Activated CD4-positive, alpha-beta T cell treated with anti-CD3 and anti-CD28 coated beads, Interleukin-2, amount 50 U/mL, for 1 hour (primary cell): Measurements from ENCODE around the gene RNF6.

Source experiments
- DNase-seq: peaks from one replicate; pipeline ENCODE4 v3.0.0-alpha.2; 2020

The RNF6 gene

DNA sequence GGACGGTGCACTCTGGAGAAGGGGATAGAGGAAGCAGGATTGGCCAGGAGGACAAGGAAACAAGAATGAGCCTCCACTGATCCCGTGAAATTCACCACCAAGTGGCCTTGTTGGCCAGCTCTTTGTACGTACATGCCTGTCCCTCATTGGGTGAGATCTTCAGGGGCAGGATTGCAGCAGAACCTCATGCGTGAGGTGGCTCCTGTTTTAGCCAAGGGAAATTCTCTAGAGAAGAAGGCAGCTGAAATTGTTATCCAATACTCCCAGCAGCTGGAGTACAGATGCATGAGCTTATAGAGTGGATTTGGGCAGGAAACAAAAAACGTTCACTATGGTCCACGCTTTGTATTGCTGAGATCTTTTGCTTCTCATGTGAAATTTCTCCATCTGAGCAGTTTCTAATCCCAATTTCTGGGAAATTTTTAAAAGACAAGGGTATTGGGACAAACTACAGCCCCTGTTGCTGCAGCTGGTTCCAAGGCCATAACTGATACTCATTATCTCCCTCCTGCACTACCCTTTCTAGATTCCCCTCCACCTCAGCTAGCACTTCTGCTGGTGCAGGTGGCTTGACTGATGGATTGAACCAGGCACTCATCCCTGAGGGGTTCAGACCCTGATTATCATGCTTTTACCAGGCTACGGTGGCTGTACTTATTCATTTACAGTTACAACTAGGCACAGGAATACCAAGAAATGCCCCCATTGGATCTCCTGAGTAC lies 3.9 kb upstream of the RNF6 start:
- DNase-seq: no peak

GRCh38 chr13:26222520-26223046 lies 469 bp upstream of the RNF6 start:
- DNase-seq: no peak

DNA sequence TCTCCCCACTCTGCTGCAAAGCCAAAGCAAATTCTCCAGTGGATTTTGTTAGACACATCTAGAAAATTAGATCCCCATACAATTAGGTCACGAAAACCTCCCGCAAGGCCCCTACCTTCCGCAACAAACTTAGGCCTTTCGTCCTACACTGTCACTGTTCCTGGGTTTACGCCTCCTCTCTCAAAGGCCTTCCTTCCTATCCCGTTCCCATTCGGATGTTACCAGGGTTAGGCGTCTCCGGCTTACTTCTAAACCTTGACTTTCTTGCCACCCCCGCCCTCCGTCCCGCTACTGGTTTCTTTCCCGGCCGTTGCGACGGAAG lies 754 bp downstream of the RNF6 start:
- no peak for DNase-seq

- DNase-seq: no peak
Observed at GRCh38 chr13:26220575-26220974, 1.5 kb downstream of the RNF6 start.

- no peak for DNase-seq
Observed at GRCh38 chr13:26219726-26220125, 2.4 kb downstream of the RNF6 start.

- no peak for DNase-seq
Observed at GRCh38 chr13:26216042-26216441, 6.1 kb downstream of the RNF6 start.

DNA sequence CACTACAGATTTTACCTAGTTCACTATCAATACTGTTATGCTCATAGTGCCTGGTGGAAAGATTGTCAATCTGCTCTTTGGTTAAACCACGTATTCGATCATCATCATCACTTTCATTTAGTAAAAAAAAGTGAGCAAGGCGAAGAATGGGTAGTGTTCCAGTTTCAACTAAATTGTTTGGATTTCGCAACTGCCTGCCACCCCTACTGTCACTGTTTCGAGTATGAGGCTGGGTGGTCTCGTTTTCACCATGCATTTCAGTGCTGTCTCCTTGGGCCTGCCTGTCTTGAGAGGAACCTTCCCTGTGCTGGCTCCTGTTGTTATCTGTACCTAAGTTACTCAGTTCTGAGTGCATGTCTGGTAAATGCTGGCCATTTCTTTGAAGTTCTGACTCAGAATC lies 8.1 kb downstream of the RNF6 start:
- DNase-seq: no peak

DNA sequence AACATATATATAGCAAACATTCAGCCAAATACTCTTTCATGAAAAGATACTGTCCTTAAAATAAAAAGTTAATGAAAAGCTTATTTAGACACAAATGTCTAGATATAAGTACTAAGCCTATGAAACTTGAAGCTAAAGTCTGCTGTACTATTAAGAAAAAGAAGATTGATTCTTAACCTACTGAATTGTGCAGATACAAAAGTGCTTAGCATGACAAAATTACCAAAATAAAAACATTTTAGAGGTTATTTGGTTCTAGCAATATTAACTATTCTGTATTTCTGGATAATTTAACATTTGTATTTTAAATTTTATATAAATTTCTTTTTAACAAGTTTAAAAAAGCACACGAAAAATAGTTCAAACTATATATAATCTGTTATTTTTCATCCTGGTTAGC lies 8.8 kb downstream of the RNF6 start:
- no peak for DNase-seq

DNA sequence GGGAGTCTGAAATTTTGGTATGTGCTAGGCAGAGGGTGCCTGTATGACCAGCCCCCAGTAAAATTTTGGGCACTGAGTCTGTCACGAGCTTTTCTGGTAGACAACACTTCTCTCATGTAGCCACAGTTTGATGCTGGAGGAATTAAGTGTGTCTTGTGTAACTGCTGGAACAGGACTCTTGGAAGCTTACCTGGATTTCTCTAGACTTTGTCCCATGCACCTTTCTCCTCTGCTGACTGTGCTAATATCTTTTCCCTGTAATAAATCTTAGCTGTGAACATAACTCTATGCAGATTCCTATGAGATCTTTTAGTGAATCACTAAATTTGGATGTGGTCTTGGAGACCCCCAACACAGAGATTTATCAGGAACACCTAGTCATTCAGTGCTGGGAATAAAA lies 13.8 kb downstream of the RNF6 start:
- DNase-seq: no peak

DNA sequence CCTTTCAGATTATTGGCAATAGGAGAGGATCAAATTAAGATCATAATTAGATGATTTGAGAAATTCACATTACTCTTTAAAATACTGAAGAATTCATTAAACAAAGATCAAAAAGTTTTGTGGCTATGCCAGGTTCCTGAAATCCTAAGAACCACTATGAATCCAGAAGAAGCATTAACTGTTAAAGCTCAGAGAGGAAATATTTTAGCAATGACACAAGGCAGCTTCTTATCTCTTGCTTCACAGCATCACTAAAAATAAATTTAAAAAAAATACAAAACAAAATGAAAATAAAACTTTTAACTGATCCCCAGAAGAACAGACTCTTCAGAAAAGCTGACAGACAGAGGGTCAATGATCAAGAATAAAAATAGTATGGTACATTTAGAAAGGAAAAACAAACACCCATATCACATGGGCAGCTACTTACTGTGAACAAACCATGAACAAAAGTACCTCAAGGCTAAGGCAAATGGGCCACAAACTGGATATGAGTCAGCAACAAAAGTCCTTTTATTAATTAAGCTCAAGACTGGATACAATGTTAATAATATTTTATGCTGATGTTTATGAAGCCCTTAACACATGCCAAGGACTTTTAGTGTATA lies 19.6 kb downstream of the RNF6 start:
- no peak for DNase-seq

DNA sequence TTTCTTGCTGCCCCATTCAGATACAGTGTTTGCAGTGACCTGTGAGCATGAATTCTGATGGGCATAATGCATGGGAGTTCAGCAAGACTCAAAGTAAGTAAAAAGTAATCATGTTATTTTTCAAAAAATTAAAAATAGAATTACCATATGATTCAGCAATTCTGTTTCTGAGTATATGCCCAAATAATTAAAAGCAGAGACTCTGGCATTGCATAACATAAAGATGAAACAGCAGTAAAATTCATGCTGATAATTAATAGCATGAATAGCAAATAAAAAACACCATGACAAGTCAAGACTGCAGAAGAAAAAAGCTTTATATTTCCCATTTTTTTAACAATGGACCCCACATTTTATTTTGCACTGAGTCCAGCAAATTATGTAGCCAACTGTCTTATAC lies 21.3 kb downstream of the RNF6 start:
- DNase-seq: no peak

DNA sequence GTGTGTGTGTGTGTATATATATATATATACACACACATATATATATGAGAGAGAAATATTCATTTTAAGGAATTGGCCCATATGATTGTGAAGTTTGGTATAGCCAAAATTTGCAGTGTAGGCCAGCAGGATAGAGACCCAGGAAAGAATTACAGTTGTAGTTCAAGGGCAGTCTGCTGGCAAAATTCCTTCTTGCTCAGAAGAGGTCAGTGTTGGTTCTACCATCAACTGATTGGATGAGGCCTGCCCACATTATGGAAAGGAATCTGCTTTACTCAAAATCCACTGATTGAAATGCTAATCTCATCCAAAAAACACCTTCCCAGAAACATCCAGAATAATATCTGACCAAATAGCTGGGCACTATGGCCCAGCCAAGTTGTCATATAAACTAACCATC lies 24.0 kb downstream of the RNF6 start:
- no peak for DNase-seq

DNA sequence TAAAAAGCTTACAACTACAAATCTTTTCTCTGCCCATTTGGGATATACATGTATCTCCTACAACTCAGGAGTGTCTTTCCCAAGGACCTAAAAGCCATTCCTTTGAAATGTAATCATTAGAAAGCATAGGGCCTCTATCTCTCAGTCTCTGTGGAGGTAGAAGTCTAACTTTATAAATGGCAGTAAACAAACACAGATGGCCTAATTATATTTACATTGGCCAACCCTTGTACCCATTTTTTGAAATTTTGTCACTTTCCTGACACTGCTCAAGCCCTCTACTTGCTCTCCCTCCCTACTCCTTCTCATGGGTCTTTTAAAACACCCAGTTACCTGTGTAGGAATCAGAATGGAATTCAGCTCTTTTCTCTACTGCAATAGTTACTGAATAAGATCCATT lies 24.8 kb downstream of the RNF6 start:
- no peak for DNase-seq

GRCh38 chr13:26186995-26187394 lies 35.1 kb downstream of the RNF6 start:
- DNase-seq: no peak

DNA sequence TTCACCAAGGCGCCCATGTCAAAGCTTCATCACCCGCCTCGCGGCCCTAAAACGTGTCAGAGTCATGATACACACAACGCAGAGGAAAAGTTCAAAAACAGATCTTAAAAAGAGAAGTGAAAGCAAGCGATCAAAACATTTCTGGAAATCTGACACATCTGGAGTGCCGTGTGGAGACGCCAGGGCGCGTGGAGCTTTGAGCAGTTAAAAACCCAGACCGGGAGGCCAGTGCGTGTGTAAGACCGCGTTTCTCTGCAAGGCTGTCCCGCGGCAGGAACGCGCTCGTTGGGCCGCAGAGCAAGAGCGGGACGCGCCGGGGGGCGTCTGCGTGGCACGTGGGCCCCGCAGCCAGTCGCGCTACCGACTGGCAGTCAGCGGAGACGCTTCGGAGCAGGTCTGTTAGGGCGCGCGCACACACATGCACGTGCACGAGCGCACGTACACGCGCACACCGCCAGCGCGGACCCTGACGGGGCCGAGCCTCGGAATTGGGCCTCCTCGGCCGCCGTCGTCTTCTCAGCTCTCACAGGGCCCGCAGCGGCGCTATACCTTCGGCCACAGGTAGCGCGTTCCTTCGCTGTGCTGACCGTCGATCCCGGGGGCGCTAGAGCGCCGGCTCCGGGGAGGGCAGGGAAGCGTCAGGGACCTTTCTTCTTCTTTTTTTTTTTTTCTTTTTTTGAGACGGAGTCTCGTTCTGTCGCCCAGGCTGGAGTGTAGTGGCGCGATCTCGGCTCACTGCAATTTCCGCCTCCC lies 35.8 kb downstream of the RNF6 start:
- peak; percentile 88 for DNase-seq

- no peak for DNase-seq
Observed at GRCh38 chr13:26185720-26186117, 36.4 kb downstream of the RNF6 start.

DNA sequence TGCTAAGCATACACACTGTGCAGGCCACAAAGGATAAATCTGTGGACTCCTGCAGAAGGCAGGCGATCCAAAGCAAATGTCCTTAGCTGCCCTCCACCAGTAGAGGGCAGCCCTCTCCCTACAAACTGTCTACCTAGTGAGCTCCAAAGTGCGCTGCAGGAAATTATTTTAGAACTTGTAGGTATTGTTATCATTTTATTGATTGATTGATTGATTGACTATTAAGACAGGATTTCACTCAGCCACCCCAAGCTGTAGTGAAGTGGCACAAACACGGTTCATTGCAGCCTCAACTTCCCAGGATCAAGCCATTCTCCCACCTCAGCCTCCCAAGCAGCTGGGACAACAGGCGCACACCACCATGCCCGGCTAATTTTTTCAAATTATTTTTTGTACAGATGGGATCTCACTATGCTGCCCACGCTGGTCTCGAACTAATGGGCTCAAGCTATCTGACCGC lies 37.3 kb downstream of the RNF6 start:
- DNase-seq: peak; percentile 66

DNA sequence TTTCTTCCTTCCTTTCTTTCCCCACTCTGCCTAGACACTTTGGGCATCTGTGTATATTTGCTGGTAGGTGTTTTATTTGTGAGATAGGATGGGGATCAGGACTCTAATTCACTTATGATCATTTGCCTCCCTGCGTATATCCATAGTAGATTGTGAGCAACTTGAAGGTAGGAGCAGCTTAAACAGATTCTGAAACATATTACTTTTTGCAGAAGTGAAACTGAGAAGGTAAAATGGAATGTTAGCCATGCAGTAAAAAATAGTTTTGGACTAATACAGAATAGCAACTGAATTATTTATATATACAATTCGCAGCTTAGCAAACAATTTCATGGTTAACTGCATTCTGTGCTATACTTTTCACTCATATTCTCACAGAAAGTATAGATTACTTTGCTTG lies 38.7 kb downstream of the RNF6 start:
- no peak for DNase-seq

DNA sequence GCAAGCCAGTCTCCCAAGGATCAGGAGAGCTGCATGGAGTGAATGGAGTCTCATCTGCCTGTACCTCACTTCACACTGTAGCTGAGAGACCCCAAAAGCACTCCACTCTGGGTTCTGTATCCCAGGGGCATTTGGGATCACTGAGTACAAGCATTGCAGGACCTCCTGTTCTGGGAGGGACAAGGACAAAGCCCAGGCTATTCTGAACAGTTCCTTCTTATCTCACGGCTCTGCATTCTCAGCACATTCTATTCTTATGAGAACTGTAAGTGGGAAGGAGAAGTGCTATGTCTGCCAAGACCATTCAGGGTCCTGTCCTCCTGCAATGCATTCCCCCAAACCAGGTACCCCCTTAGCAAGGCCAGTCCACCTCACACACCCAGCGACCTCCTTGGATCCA lies 42.8 kb downstream of the RNF6 start:
- DNase-seq: no peak

DNA sequence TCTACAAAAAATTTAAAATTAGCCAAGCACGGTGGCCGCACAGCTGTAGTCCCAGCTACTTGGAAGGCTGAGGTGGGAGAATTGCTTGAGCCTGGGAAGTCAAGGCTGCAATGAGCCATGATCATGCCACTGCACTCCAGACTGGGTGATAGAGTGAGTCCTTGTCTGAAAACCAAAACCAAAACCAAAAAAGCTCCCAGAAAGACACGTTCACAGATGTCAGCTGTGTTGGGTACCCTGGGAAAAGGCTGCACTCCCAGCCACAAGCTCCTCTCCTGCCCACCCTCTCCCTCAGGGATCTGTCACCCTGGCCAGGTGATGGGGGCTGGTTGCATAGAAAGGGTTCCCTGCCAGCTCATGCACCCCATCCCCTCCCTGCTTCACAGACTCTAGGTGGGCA lies 53.3 kb downstream of the RNF6 start:
- no peak for DNase-seq

- DNase-seq: no peak
Observed at GRCh38 chr13:26168237-26168814, 53.8 kb downstream of the RNF6 start.

GRCh38 chr13:26163812-26164211 lies 58.3 kb downstream of the RNF6 start:
- no peak for DNase-seq
